HCT116 (cell line): ENCODE results near the gene NUP50. TPM values are rescaled to one million over a fixed set of nuclear protein-coding genes. Genes with fewer than 3 reads are reported as not detected.

Experiments used
- ATAC-seq: fragments of 200-7000 bp; cut with Tn5 transposase; 2 replicates; pipeline ENCODE4 v1.9.1; 2020; ENCODE audit warnings: mild to moderate bottlenecking, moderate library complexity
- BruUV-seq: library from RNA; stranded (reverse); fragments of 400-500 nt; replicated peaks from 2 replicates; lab custom pipeline; 2021; lab: Mats Ljungman, UMichigan
- CTCF ChIA-PET: fragments of 300-600 bp; sonication (Branson Sonifier 250); formaldehyde crosslinking; loops from one replicate; lab custom pipeline; 2021; ENCODE audit warnings: antibody characterized with exemption; lab: Charles Lee
- POLR2A ChIA-PET: fragments of 300-600, 350-600 bp; sonication (Branson Sonifier 250); formaldehyde crosslinking; loops from one replicate; lab custom pipeline; 2021; ENCODE audit warnings: antibody characterized with exemption; lab: Charles Lee
- RAD21 ChIA-PET, 2 experiments: fragments of 300-600 bp; sonication (Branson Sonifier 250); formaldehyde crosslinking; loops; one replicate each; lab custom pipeline; 2023; ENCODE audit warnings: low total read pairs in 2 of 2; ENCODE audit not compliant: uncharacterized antibody in 2 of 2, unreplicated experiment in 2 of 2, low non-redundant PET in 1 of 2; lab: Charles Lee
- DNase-seq: peaks from one replicate; pipeline ENCODE4 v3.0.0-alpha.2; 2010; ENCODE audit warnings: low read depth, low spot score
- H2AFZ ChIP-seq: fragments of 200-600 bp; shearing (Covaris generic), sonication (generic); 2 replicates; pipeline ENCODE4 v1.6.1; 2017; ENCODE audit warnings: low read depth, mixed run types, mixed read lengths, antibody characterized with exemption, low read length; ENCODE audit not compliant: poor library complexity, severe bottlenecking
- H3K27ac ChIP-seq: 2 replicates; pipeline ENCODE4 v1.5.1; 2012; ENCODE audit warnings: low read depth, low read length
- H3K27me3 ChIP-seq: fragments of 200-600 bp; sonication (generic); 2 replicates; pipeline ENCODE4 v1.6.1; 2016; ENCODE audit warnings: mixed run types, low read length, mixed read lengths; ENCODE audit not compliant: insufficient read depth
- H3K36me3 ChIP-seq, 2 experiments: fragments of 200-500 bp in 1 of 2; fragments of 200-600 bp in 1 of 2; sonication (Bioruptor generic) in 1 of 2; sonication (generic) in 1 of 2; 2 replicates each; pipeline versions ENCODE4 v1.5.1 to v1.6.1; 2014 to 2016; ENCODE audit warnings: low read length in 2 of 2, inconsistent platforms in 1 of 2, mixed read lengths in 1 of 2, mixed run types in 1 of 2; ENCODE audit not compliant: insufficient read depth in 2 of 2, control insufficient read depth in 1 of 2
- H3K4me1 ChIP-seq, 2 experiments: fragments of 200-600 bp in 1 of 2; sonication (generic) in 1 of 2; 2 replicates each; pipeline versions ENCODE4 v1.5.1 to v1.6.1; 2012 to 2017; ENCODE audit warnings: low read length in 2 of 2, inconsistent platforms in 1 of 2, mild to moderate bottlenecking in 1 of 2, mixed read lengths in 1 of 2, mixed run types in 1 of 2, moderate library complexity in 1 of 2; ENCODE audit not compliant: insufficient read depth in 2 of 2, control insufficient read depth in 1 of 2
- H3K4me2 ChIP-seq: fragments of 200-600 bp; sonication (generic); 2 replicates; pipeline ENCODE4 v1.6.1; 2017; ENCODE audit warnings: mixed run types, low read length, mixed read lengths
- H3K4me3 ChIP-seq, 2 experiments: fragments of 200-600 bp in 1 of 2; sonication (generic) in 1 of 2; replicated peaks in 1 of 2; 2 replicates each; pipeline ENCODE4 v1.5.1; 2011 to 2016; ENCODE audit warnings: low read length in 2 of 2, control low read depth in 1 of 2, low read depth in 1 of 2, mild to moderate bottlenecking in 1 of 2, mixed read lengths in 1 of 2, mixed run types in 1 of 2
- H3K79me2 ChIP-seq: fragments of 200-600 bp; sonication (generic); 2 replicates; pipeline ENCODE4 v1.6.1; 2017; ENCODE audit warnings: mild to moderate bottlenecking, mixed run types, low read length, moderate library complexity, mixed read lengths; ENCODE audit not compliant: insufficient read depth
- H3K9ac ChIP-seq: fragments of 200-600 bp; sonication (generic); 2 replicates; pipeline ENCODE4 v1.6.1; 2016; ENCODE audit warnings: low read length, mixed read lengths
- H3K9me2 ChIP-seq: fragments of 200-600 bp; sonication (generic), shearing (Covaris generic); 2 replicates; pipeline ENCODE4 v1.6.1; 2017; ENCODE audit warnings: mixed run types, mild to moderate bottlenecking, moderate library complexity; ENCODE audit not compliant: insufficient read depth
- H3K9me3 ChIP-seq, 2 experiments: fragments of 200-500 bp in 1 of 2; fragments of 200-600 bp in 1 of 2; sonication (Bioruptor generic) in 1 of 2; sonication (generic) in 1 of 2; 2 replicates each; pipeline ENCODE4 v1.6.1; 2014 to 2017; ENCODE audit warnings: low read length in 2 of 2, mixed read lengths in 2 of 2, inconsistent platforms in 1 of 2, low read depth in 1 of 2, mild to moderate bottlenecking in 1 of 2, mixed run types in 1 of 2, moderate library complexity in 1 of 2; ENCODE audit not compliant: control insufficient read depth in 1 of 2, insufficient read depth in 1 of 2
- H4K20me1 ChIP-seq: fragments of 200-600 bp; sonication (generic), shearing (Covaris generic); 2 replicates; pipeline ENCODE4 v1.6.1; 2017; ENCODE audit warnings: mixed run types, mild to moderate bottlenecking, moderate library complexity; ENCODE audit not compliant: insufficient read depth
- CBX3 ChIP-seq: IDR thresholded peaks from 2 replicates; pipeline ENCODE4 v1.6.1; 2012; ENCODE audit warnings: low read depth
- EGR1 ChIP-seq: IDR thresholded peaks from 2 replicates; pipeline ENCODE4 v1.6.1; 2012; ENCODE audit warnings: low read depth
- ELF1 ChIP-seq: IDR thresholded peaks from 2 replicates; pipeline ENCODE4 v1.6.1; 2012; ENCODE audit warnings: low read depth, borderline replicate concordance
- EZH2 ChIP-seq: fragments of 200-600 bp; sonication (generic); IDR thresholded peaks from 2 replicates; pipeline ENCODE4 v1.6.1; 2017; ENCODE audit warnings: antibody characterized with exemption, mixed run types
- FOSL1 ChIP-seq: IDR thresholded peaks from 2 replicates; pipeline ENCODE4 v1.6.1; 2012; ENCODE audit warnings: low read depth
- JUND ChIP-seq: IDR thresholded peaks from 2 replicates; pipeline ENCODE4 v1.6.1; 2012
- POLR2AphosphoS5 ChIP-seq: IDR thresholded peaks from 2 replicates; pipeline ENCODE4 v1.6.1; 2011; ENCODE audit warnings: mild to moderate bottlenecking, low read depth, low read length, moderate library complexity
- SIN3A ChIP-seq: IDR thresholded peaks from 2 replicates; pipeline ENCODE4 v1.6.1; 2012; ENCODE audit warnings: low read depth
- SRF ChIP-seq: IDR thresholded peaks from 2 replicates; pipeline ENCODE4 v1.6.1; 2012; ENCODE audit warnings: low read depth
- TCF7L2 ChIP-seq: IDR thresholded peaks from 2 replicates; pipeline ENCODE4 v1.7.0; 2011; ENCODE audit warnings: borderline replicate concordance, inconsistent platforms; ENCODE audit not compliant: insufficient read depth, insufficient read length; ENCODE audit errors: extremely low read depth
- YY1 ChIP-seq: IDR thresholded peaks from 2 replicates; pipeline ENCODE4 v1.6.1; 2011; ENCODE audit warnings: low read length, low read depth, moderate library complexity, mild to moderate bottlenecking; ENCODE audit not compliant: insufficient replicate concordance; ENCODE audit errors: extremely low read depth
- ZFX ChIP-seq: fragments of 450-650 bp; IDR thresholded peaks from 2 replicates; pipeline ENCODE4 v1.6.1; 2017
- ZNF274 ChIP-seq: fragments of 200-500 bp; sonication (Bioruptor generic); IDR thresholded peaks from 2 replicates; pipeline ENCODE4 v1.6.1; 2014; ENCODE audit warnings: mild to moderate bottlenecking, low read depth, low read length, inconsistent platforms
- intact Hi-C: fragments of 100-400 bp; cut with micrococcal nuclease; formaldehyde crosslinking; loops from 2 replicates; pipeline ENCODE4 v1.10.0; 2022
- total RNA-seq: library from RNA; stranded (reverse); gene quantifications from one replicate; pipeline ENCODE4 v1.2.1, GENCODE V29; 2021; ENCODE audit not compliant: unreplicated experiment
- TF ChIP-seq, protein P1 (sequence below): IDR thresholded peaks from 2 replicates; pipeline ENCODE4 v1.6.1; 2011; ENCODE audit warnings: mild to moderate bottlenecking, low read length, moderate library complexity; ENCODE audit not compliant: insufficient replicate concordance; ENCODE audit errors: extremely low read depth
- TF ChIP-seq, protein P2 (sequence below): IDR thresholded peaks from 2 replicates; pipeline ENCODE4 v1.6.1; 2012

The NUP50 gene
- total RNA-seq, 1 experiment from 2014 or later: 102 TPM

DNA sequence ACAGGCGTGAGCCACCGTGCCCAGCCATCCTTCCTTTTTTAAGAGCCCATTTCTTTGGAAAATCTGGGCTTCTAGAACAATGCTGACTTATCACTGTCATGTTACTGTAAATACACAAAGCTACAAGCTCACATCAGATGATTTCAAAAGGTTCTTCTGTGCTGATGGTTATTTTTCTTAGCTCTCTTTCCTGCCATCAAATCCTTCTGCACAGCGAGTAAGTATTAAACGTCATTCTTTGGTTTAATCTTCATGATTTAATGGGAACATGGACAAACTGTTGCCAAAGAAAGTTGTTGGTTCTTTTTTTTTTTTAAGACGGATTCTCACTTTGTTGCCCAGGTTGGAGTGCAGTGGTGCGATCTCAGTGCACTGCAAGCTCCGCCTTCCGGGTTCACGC is 43.3 kb upstream of the NUP50 start:
- Histone ChIP-seq H3K4me1 (no peaks in the 10 kb centered on the region), H4K20me1 (no peaks in the 10 kb centered on the region), H3K9me2 (no peaks in the 10 kb centered on the region), H3K9me3 (no peaks in the 10 kb centered on the region), H3K4me2 (no peak overlapping the region), H3K4me3 (no peak overlapping the region), H3K27me3 (no peaks in the 10 kb centered on the region), H3K36me3 (no peaks in the 10 kb centered on the region), H3K79me2 (no peaks in the 10 kb centered on the region), H3K9ac (no peak overlapping the region), H3K27ac (no peak overlapping the region), H2AFZ (no peak overlapping the region)
- no TSS peak for BruUV-seq
- intact Hi-C loops: no loop called here
- CTCF ChIA-PET: no interaction called here
- no peak for DNase-seq
- POLR2A ChIA-PET: no interaction called here
- RAD21 ChIA-PET: no interaction called here
- no peak for TF ChIP-seq ZNF274
- no peak for TF ChIP-seq YY1
- TF ChIP-seq POLR2AphosphoS5: no peak
- TF ChIP-seq, protein P1, sequence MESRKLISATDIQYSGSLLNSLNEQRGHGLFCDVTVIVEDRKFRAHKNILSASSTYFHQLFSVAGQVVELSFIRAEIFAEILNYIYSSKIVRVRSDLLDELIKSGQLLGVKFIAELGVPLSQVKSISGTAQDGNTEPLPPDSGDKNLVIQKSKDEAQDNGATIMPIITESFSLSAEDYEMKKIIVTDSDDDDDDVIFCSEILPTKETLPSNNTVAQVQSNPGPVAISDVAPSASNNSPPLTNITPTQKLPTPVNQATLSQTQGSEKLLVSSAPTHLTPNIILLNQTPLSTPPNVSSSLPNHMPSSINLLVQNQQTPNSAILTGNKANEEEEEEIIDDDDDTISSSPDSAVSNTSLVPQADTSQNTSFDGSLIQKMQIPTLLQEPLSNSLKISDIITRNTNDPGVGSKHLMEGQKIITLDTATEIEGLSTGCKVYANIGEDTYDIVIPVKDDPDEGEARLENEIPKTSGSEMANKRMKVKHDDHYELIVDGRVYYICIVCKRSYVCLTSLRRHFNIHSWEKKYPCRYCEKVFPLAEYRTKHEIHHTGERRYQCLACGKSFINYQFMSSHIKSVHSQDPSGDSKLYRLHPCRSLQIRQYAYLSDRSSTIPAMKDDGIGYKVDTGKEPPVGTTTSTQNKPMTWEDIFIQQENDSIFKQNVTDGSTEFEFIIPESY: no peak
- no peak for TF ChIP-seq JUND
- no peak for TF ChIP-seq SRF
- TF ChIP-seq, protein P2, sequence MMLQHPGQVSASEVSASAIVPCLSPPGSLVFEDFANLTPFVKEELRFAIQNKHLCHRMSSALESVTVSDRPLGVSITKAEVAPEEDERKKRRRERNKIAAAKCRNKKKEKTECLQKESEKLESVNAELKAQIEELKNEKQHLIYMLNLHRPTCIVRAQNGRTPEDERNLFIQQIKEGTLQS: no peak
- TF ChIP-seq SIN3A: no peak
- no peak for TF ChIP-seq TCF7L2
- no peak for TF ChIP-seq FOSL1
- no peak for TF ChIP-seq CBX3
- TF ChIP-seq EZH2: no peak
- no peak for TF ChIP-seq ZFX
- TF ChIP-seq ELF1: no peak
- TF ChIP-seq EGR1: no peak
- ATAC-seq: no peak
